HCT116 (cell line): ENCODE measurements around the gene CFAP410.

ENCODE experiments used
- CTCF ChIP-seq, 3 experiments: fragments of 200-600 bp in 1 of 3; sonication (generic) in 1 of 3; IDR thresholded peaks in 2 of 3; conservative IDR thresholded peaks in 1 of 3; 2 replicates each; pipeline ENCODE4 v1.5.1; 2012 to 2017; ENCODE audit warnings: low read depth in 2 of 3, low read length in 2 of 3, antibody characterized with exemption in 1 of 3, borderline replicate concordance in 1 of 3, control low read depth in 1 of 3, mild to moderate bottlenecking in 1 of 3, mixed read lengths in 1 of 3, mixed run types in 1 of 3, moderate library complexity in 1 of 3; ENCODE audit not compliant: insufficient read depth in 1 of 3
- EZH2 ChIP-seq: fragments of 200-600 bp; sonication (generic); IDR thresholded peaks from 2 replicates; pipeline ENCODE4 v1.6.1; 2017; ENCODE audit warnings: antibody characterized with exemption, mixed run types
- POLR2A ChIP-seq: IDR thresholded peaks from 2 replicates; pipeline ENCODE4 v1.7.0; 2011; ENCODE audit warnings: borderline replicate concordance; ENCODE audit not compliant: insufficient read depth, insufficient read length; ENCODE audit errors: extremely low read depth
- REST ChIP-seq: IDR thresholded peaks from 2 replicates; pipeline ENCODE4 v1.6.1; 2012; ENCODE audit warnings: low read depth
- SIN3A ChIP-seq: IDR thresholded peaks from 2 replicates; pipeline ENCODE4 v1.6.1; 2012; ENCODE audit warnings: low read depth
- SRF ChIP-seq: IDR thresholded peaks from 2 replicates; pipeline ENCODE4 v1.6.1; 2012; ENCODE audit warnings: low read depth
- TCF7L2 ChIP-seq: IDR thresholded peaks from 2 replicates; pipeline ENCODE4 v1.7.0; 2011; ENCODE audit warnings: borderline replicate concordance, inconsistent platforms; ENCODE audit not compliant: insufficient read depth, insufficient read length; ENCODE audit errors: extremely low read depth
- ZNF274 ChIP-seq: fragments of 200-500 bp; sonication (Bioruptor generic); IDR thresholded peaks from 2 replicates; pipeline ENCODE4 v1.6.1; 2014; ENCODE audit warnings: mild to moderate bottlenecking, low read depth, low read length, inconsistent platforms

GRCh38 chr21:44370786-44371410, 31.7 kb upstream of the CFAP410 start:
- TF ChIP-seq SRF (no peak), CTCF (IDR thresholded peaks at IDR 0.05 in 2 of 3, conservative IDR thresholded peaks at IDR 0.05 in 1 of 3; ENCODE audit: borderline replicate concordance in 1 of 3, insufficient read depth in 1 of 3, low read depth in 2 of 3, low read length in 2 of 3) (no peak), TCF7L2 (no peak), REST (no peak), POLR2A (no peak), SIN3A (no peak), EZH2 (no peak), ZNF274 (no peak)
